GM12872 (cell line): ENCODE data around the gene GPC5.

Experiments used
- TF ChIP-seq, protein P1 (sequence below): IDR thresholded peaks from 3 replicates; pipeline ENCODE4 v1.5.1; 2011; ENCODE audit warnings: low read depth, mild to moderate bottlenecking, low read length, moderate library complexity; ENCODE audit not compliant: insufficient read depth

Gene GPC5

DNA sequence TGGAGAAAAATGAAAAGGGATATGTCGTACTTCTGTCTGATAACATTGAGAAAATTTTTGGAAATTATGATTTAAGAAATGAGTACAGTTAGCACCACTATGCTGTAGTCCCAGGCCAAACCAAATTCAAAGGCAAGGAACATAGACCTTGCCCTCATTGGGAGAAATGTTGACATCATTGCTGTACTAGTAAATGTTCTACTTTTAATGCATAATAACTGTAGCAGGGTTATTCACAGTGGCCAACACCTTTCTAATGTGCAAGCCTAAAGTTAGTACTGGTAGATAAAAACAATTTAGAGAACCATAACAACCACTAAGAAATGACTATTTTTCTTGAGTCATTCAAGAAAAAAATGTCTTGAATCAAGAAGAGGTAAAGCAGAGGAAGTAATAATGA, 1035.5 kb downstream of the GPC5 start:
- TF ChIP-seq, protein P1, sequence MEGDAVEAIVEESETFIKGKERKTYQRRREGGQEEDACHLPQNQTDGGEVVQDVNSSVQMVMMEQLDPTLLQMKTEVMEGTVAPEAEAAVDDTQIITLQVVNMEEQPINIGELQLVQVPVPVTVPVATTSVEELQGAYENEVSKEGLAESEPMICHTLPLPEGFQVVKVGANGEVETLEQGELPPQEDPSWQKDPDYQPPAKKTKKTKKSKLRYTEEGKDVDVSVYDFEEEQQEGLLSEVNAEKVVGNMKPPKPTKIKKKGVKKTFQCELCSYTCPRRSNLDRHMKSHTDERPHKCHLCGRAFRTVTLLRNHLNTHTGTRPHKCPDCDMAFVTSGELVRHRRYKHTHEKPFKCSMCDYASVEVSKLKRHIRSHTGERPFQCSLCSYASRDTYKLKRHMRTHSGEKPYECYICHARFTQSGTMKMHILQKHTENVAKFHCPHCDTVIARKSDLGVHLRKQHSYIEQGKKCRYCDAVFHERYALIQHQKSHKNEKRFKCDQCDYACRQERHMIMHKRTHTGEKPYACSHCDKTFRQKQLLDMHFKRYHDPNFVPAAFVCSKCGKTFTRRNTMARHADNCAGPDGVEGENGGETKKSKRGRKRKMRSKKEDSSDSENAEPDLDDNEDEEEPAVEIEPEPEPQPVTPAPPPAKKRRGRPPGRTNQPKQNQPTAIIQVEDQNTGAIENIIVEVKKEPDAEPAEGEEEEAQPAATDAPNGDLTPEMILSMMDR = no peak

DNA sequence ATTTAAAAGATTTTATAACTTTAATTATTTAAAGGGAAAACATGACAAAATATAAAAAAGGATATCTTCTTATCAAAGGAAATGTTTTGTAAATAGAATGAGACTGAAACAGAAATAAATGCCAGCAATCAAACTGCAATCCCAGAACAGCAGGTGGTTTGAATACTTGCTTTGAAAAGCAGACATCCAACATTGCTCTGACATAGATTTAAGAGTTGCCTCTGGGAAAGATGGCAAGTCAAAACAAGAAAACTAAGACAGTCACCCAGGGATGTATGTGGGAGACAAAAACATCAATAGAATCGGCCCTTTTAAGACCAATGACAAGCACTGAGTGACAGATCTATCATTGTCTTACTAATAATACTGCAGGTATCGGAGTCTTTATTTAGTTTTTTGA, 1038.5 kb downstream of the GPC5 start:
- TF ChIP-seq, protein P1 = no peak

DNA sequence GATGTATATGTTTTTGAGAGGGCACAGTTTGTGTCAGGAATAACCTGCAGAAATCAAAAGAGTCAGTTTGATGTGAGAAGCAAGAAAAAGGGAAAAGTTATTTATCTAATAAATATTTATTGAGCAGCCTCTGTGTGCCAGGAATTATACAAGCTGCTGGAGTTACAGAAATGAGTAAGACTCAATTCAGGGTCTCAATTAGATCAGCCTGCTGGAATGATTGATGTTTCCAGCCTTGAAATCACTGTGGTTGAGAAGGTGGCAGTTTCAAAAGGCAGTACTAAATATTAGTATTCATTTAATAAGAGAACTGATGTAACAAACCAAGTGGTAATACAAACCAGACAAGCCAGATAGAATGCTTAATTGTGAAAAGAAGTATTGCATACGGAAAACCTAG, 1045.8 kb downstream of the GPC5 start:
- TF ChIP-seq, protein P1 = no peak

DNA sequence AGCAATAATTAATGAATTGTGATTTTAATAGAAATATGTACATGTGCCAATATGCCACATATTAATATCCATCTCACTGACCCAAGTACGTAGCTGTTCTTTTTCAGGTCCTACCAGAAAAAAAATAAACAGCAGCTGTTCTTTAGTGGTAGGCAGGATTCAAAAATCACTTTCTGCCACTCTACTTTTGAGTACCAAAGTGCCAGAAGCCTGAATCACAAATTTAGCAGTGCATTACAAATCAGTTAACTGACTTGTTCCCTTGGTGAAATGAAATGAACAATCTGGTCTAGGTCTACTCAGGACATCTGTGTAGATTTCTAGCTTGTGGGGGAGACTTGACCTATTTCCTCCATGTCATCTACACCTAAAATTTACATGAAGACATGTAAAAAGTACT, 1052.6 kb downstream of the GPC5 start:
- TF ChIP-seq, protein P1 = no peak

DNA sequence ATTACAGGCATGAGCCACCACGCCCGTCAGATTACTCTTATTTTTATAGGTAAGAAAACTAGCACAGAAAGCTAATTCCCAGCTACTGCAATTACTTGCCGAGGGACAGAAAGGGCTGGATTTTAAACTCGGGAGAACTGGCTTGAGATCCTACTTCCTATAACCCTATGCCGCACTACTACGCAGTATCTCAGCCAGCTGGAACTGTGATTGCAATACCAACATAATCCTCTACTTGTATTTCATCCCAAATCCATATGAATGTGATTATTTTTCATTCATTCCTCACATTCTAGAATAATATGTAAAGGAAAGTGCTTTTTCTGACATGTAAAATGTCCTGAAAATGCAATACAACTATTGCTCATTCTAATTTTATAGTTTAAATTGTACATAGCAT, 1054.4 kb downstream of the GPC5 start:
- TF ChIP-seq, protein P1 = no peak

DNA sequence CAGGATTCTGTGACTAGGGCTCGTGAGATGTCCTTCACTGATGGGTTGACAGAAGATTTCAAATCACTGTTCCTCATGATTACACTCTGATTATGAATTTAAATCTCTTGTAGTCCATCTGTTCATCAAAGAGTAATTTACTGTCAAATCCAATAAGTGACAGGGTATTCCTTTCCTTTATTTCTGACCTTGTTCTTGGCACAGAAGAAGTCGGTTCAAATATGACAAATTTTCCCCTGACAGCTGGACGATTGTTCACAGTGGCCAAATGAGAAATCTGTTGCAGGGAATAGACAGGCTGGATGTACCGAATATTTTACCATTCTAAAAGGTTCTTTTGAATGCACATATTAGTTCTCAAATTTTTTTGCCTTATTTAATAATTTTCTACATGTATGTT, 1060.9 kb downstream of the GPC5 start:
- TF ChIP-seq, protein P1 = no peak

DNA sequence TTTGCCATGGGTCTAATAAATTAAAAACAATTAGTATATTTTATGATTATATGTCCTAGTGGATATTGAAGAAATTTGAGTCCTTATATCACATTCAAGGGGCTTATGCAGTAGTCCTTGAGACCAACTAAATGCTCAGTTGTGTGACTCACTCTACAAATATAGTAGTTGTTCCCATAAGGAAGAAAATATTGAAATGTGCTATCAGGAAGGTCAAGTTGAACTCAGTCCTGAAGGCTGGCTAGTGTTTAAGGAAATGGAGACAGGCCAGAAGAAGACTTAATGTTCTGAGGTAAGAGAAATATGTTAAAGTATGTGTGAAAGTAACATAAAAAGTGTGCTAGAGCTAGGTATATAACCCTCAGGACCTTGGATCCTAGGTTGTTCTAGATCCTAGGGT, 1062.1 kb downstream of the GPC5 start:
- TF ChIP-seq, protein P1 = no peak

DNA sequence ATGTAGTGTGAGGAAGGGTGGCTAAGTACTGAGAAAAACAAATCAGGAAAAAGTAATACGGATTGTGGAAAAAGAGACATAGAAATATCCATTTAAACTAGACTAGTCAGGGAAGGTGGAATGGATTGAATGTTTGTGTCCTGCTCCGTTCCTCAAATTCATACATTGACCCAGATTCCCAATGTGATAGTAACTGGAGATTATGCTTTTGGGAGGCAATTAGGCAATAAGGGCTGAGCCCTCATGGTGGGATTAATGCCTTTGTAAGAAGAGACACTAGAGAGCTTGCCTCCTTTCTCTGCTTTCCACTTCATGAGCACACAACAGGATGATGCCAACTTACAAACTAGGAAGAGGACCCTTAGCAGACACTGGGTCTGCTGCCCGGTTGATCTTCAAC, 1063.0 kb downstream of the GPC5 start:
- TF ChIP-seq, protein P1 = no peak
